Activated naive CD4-positive, alpha-beta T cell treated with anti-CD3 and anti-CD28 coated beads for 36 hours (primary cell): ENCODE results near the gene NLGN4Y. TPM values are rescaled to one million over a fixed set of nuclear protein-coding genes. Genes with fewer than 3 reads are reported as not detected.

Experiments used
- CTCF ChIA-PET: fragments of 350-600 bp; sonication (Branson Sonifier 250); formaldehyde crosslinking; loops from one replicate; lab custom pipeline; 2021; ENCODE audit warnings: antibody characterized with exemption; lab: Charles Lee
- DNase-seq: peaks from one replicate; pipeline ENCODE4 v3.0.0-alpha.2; 2020
- H3K27ac Mint-ChIP-seq: one replicate; pipeline ENCODE4 v1.8.0; 2021; ENCODE audit warnings: mild to moderate bottlenecking, mixed read lengths
- H3K27me3 Mint-ChIP-seq: one replicate; pipeline ENCODE4 v1.8.0; 2021; ENCODE audit warnings: low read depth, mixed read lengths
- H3K36me3 Mint-ChIP-seq: one replicate; pipeline ENCODE4 v1.8.0; 2021; ENCODE audit warnings: low read depth, mixed read lengths
- H3K4me1 Mint-ChIP-seq: one replicate; pipeline ENCODE4 v1.8.0; 2021; ENCODE audit warnings: low read depth, mixed read lengths
- H3K4me3 Mint-ChIP-seq: one replicate; pipeline ENCODE4 v1.8.0; 2021; ENCODE audit warnings: mild to moderate bottlenecking, moderate library complexity, mixed read lengths
- H3K9me3 Mint-ChIP-seq: one replicate; pipeline ENCODE4 v1.8.0; 2021; ENCODE audit warnings: mixed read lengths
- intact Hi-C: fragments of 100-400 bp; cut with micrococcal nuclease; formaldehyde crosslinking; loops from one replicate; pipeline ENCODE4 v1.15.1; 2023
- total RNA-seq, 2 experiments: library from RNA; stranded (reverse); gene quantifications; one replicate each; pipeline ENCODE4 v1.2.3, GENCODE V29; 2021

The NLGN4Y gene
- total RNA-seq, 2 experiments from 2014 or later: 0.10 to 0.15 TPM

DNA sequence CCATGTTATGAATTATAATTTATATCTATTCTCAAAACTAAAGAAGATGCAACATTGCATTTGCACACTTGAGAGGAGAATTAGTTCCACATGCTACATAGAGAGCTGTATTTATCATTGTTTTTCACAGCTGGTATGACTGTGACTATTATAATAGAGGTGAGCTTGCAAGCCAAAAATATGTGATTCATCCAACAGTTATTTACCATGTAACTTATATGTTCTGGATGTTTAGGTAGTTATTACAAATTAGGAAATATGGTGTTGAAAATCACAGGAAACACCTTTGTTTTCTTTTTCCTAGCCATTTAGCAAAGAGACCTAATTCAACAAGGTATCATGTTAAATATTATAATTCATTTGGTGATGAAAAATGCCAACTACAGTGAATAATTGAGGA is 183.8 kb downstream of the NLGN4Y start:
- CTCF ChIA-PET: no interaction called here
- Mint-ChIP-seq H3K36me3 (no peaks in the 10 kb centered on the region), H3K4me3 (no peak overlapping the region), H3K27ac (no peak overlapping the region), H3K4me1 (no peaks in the 10 kb centered on the region), H3K27me3 (peaks cover 2% of the 10 kb centered on the region), H3K9me3 (peaks cover 2% of the 10 kb centered on the region)
- intact Hi-C loops: no loop called here
- no peak for DNase-seq

DNA sequence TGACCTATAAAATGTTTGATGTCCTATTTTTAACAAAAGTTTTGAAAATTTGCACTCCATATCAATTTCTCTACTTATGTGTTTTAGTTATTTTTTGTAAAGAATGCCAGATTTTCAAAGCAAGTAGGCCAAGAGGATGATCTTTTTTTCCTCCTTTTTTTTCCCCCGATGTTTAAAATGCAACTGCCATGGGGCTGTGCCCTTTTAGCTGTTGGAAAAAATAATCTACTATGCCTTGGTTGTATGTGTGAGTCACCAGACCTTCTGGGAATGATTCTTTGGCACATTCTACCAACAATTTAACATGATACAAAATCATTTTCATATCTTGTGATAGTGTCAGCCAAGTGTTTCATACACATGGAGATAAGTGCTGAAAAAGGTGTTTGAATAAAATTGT is 217.3 kb downstream of the NLGN4Y start:
- Mint-ChIP-seq H3K4me3 (no peak overlapping the region), H3K36me3 (no peaks in the 10 kb centered on the region), H3K27ac (no peak overlapping the region), H3K4me1 (no peaks in the 10 kb centered on the region), H3K9me3 (no peaks in the 10 kb centered on the region), H3K27me3 (no peaks in the 10 kb centered on the region)
- no peak for DNase-seq
- CTCF ChIA-PET: no interaction called here
- intact Hi-C loops: no loop called here

DNA sequence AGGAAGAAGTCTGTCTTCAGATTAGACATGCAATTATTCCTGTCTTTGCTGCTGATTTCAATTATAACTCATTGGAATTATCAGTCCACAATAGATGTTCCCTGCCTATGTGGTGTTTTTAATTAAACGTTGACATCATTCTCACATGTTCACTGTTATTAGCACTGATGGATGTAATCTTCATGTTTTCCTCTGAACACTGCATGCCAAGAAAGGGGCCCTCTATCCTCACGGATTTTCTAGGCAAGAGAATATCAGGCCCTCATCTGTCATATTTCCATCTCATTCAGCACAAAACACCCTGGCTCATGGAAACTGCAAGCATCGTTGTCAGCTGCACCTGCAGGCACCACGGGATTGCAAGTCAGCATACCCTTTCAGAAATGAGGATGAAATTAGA is 224.0 kb downstream of the NLGN4Y start:
- H3K27me3 Mint-ChIP-seq: no peaks in the 10 kb centered on the region
- intact Hi-C loops: no loop called here
- no peak overlapping the region for H3K4me3 Mint-ChIP-seq
- DNase-seq: no peak
- no peaks in the 10 kb centered on the region for H3K4me1 Mint-ChIP-seq
- H3K9me3 Mint-ChIP-seq: no peaks in the 10 kb centered on the region
- CTCF ChIA-PET: no interaction called here
- no peak overlapping the region for H3K27ac Mint-ChIP-seq
- H3K36me3 Mint-ChIP-seq: no peaks in the 10 kb centered on the region

- H3K4me3 Mint-ChIP-seq: no peak overlapping the region
- no peaks in the 10 kb centered on the region for H3K36me3 Mint-ChIP-seq
- CTCF ChIA-PET: no interaction called here
- DNase-seq: no peak
- no peaks in the 10 kb centered on the region for H3K9me3 Mint-ChIP-seq
- intact Hi-C loops: no loop called here
- H3K27ac Mint-ChIP-seq: no peak overlapping the region
- no peaks in the 10 kb centered on the region for H3K27me3 Mint-ChIP-seq
- no peaks in the 10 kb centered on the region for H3K4me1 Mint-ChIP-seq
Observed at GRCh38 chrY:14755571-14755970, 231.2 kb downstream of the NLGN4Y start.

DNA sequence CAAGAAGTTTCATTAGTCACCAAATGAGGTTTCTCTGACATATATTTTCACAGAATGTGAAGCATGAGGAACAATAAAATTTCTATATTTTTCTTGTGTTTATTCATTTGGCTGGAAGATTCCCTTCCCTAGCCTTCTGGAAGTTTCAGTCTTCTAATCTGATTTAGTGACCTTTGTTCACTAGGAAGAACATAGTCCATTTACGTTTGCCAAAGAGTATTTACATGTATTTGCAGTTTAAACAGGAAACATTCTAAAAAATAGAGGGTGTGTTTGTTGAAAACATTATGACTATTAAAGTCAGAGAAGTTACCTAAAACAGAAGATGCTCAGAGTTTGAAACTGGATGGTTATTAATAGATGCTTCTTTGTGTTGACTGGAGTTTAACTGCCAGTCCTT is 238.6 kb downstream of the NLGN4Y start:
- Mint-ChIP-seq H3K27ac (no peak overlapping the region), H3K27me3 (no peaks in the 10 kb centered on the region), H3K9me3 (no peaks in the 10 kb centered on the region)

GRCh38 chrY:14763600-14763999 is 239.3 kb downstream of the NLGN4Y start:
- Mint-ChIP-seq H3K36me3 (no peaks in the 10 kb centered on the region), H3K27ac (no peak overlapping the region), H3K9me3 (no peaks in the 10 kb centered on the region), H3K4me3 (no peak overlapping the region), H3K4me1 (no peaks in the 10 kb centered on the region), H3K27me3 (no peaks in the 10 kb centered on the region)
- CTCF ChIA-PET: no interaction called here
- intact Hi-C loops: no loop called here
- DNase-seq: no peak

More for the DNA sequence above, 238.6 kb downstream of the NLGN4Y start:
- no peak overlapping the region for H3K4me3 Mint-ChIP-seq
- H3K36me3 Mint-ChIP-seq: no peaks in the 10 kb centered on the region
- intact Hi-C loops: no loop called here
- DNase-seq: no peak
- CTCF ChIA-PET: no interaction called here
- H3K4me1 Mint-ChIP-seq: no peaks in the 10 kb centered on the region

GRCh38 chrY:14778208-14778607 is 253.9 kb downstream of the NLGN4Y start:
- Mint-ChIP-seq H3K4me1 (no peaks in the 10 kb centered on the region), H3K4me3 (no peak overlapping the region), H3K9me3 (peaks cover 9% of the 10 kb centered on the region), H3K27me3 (no peaks in the 10 kb centered on the region), H3K36me3 (no peaks in the 10 kb centered on the region), H3K27ac (no peak overlapping the region)
- CTCF ChIA-PET: no interaction called here
- intact Hi-C loops: no loop called here
- no peak for DNase-seq

DNA sequence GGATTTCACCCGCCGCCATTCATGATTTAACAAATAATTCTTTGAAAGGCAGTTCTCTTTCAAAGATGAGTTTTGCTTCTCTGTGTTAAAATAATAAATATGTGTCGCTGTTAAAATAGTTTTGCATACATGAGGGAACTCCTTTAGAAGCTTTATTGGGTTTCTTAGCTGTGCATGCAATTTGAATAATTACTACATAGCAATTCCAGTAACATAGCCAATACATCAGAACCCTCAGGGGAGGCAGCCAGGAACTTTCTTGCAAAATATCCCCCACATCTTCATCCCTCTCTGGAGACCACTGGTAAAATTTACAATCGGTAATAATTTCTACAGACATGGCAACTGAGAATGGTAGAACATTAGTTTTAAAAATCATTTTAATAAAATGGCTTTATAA is 268.8 kb downstream of the NLGN4Y start:
- no peak overlapping the region for H3K4me3 Mint-ChIP-seq
- H3K27ac Mint-ChIP-seq: no peak overlapping the region
- no peaks in the 10 kb centered on the region for H3K36me3 Mint-ChIP-seq
- CTCF ChIA-PET: no interaction called here
- no peaks in the 10 kb centered on the region for H3K27me3 Mint-ChIP-seq
- intact Hi-C loops: no loop called here
- no peak for DNase-seq
- H3K9me3 Mint-ChIP-seq: no peaks in the 10 kb centered on the region
- H3K4me1 Mint-ChIP-seq: no peaks in the 10 kb centered on the region

DNA sequence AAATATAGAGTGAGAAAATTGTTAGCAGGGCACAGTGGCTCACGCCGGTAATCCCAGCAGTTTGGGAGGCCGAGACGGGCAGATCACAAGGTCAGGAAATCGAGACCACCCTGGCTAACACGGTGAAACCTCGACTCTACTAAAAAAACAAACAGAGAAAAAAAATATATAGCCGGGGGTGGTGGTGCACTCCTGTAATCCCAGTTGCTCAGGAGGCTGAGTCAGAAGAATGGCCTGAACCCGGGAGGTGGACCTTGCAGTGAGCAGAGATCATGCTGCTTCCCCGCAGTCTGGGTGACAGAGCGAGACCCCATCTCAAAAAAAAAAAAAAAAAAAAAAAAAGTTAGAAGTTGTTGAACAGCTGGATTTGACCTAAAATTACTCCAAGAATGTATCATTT is 269.3 kb downstream of the NLGN4Y start:
- no peak overlapping the region for H3K4me3 Mint-ChIP-seq

GRCh38 chrY:14798010-14798409 is 273.7 kb downstream of the NLGN4Y start:
- Mint-ChIP-seq H3K9me3 (no peaks in the 10 kb centered on the region), H3K27me3 (no peaks in the 10 kb centered on the region), H3K4me3 (no peak overlapping the region), H3K36me3 (no peaks in the 10 kb centered on the region), H3K4me1 (no peaks in the 10 kb centered on the region), H3K27ac (no peak overlapping the region)
- DNase-seq: no peak
- CTCF ChIA-PET: no interaction called here
- intact Hi-C loops: no loop called here

More for the DNA sequence above, 269.3 kb downstream of the NLGN4Y start:
- H3K4me1 Mint-ChIP-seq: no peaks in the 10 kb centered on the region
- H3K27ac Mint-ChIP-seq: no peak overlapping the region
- DNase-seq: no peak
- intact Hi-C loops: no loop called here
- H3K9me3 Mint-ChIP-seq: no peaks in the 10 kb centered on the region
- no peaks in the 10 kb centered on the region for H3K27me3 Mint-ChIP-seq
- no peaks in the 10 kb centered on the region for H3K36me3 Mint-ChIP-seq
- CTCF ChIA-PET: no interaction called here

DNA sequence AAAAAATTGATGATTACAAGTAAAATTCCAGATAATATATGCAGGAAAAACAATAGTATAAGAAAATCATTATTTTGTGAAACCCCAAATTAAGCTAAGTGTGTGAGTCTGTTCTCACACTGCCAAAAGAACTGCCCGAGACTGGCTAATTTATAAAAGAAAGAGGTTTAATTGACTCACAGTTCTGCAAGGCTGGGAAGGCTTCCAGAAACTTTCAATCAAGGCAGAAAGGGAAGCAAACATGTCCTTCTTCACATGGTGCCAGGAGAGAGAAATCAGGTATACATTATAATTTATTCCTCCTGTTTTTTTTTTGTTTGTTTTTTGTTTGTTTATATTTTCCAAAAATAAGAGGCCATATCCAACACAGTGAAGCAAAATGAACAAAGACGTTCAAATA is 276.8 kb downstream of the NLGN4Y start:
- intact Hi-C loops: no loop called here
- CTCF ChIA-PET: no interaction called here
- H3K36me3 Mint-ChIP-seq: no peaks in the 10 kb centered on the region
- DNase-seq: no peak
- no peaks in the 10 kb centered on the region for H3K27me3 Mint-ChIP-seq
- no peak overlapping the region for H3K4me3 Mint-ChIP-seq
- no peak overlapping the region for H3K27ac Mint-ChIP-seq
- H3K4me1 Mint-ChIP-seq: no peaks in the 10 kb centered on the region
- H3K9me3 Mint-ChIP-seq: no peaks in the 10 kb centered on the region

GRCh38 chrY:14802125-14802524 is 277.8 kb downstream of the NLGN4Y start:
- no peak for DNase-seq
- H3K27ac Mint-ChIP-seq: no peak overlapping the region
- H3K36me3 Mint-ChIP-seq: no peaks in the 10 kb centered on the region
- CTCF ChIA-PET: no interaction called here
- no peak overlapping the region for H3K4me3 Mint-ChIP-seq
- no peaks in the 10 kb centered on the region for H3K4me1 Mint-ChIP-seq
- H3K9me3 Mint-ChIP-seq: no peaks in the 10 kb centered on the region
- H3K27me3 Mint-ChIP-seq: no peaks in the 10 kb centered on the region
- intact Hi-C loops: no loop called here

DNA sequence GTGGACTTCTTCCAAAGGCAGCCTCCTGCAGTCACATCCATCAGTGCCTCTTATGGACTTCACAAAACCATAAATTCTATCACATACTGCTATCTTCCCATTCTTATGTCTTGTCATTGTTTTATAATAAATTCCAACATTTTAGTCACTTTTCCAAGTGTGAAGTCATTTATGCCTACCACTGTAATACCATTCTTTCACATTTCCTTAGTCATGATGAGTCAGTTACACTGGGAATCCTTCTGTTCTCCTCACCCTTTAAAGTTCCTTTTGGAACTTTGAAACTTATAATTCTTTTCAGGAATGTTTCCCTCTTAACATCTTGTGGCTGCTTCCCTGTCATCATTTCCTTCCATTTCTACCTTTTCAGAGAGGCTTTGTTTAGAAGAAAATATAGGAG is 279.7 kb downstream of the NLGN4Y start:
- Mint-ChIP-seq H3K4me3 (no peak overlapping the region), H3K36me3 (no peaks in the 10 kb centered on the region), H3K27me3 (no peaks in the 10 kb centered on the region), H3K9me3 (no peaks in the 10 kb centered on the region), H3K27ac (no peak overlapping the region), H3K4me1 (no peaks in the 10 kb centered on the region)
- intact Hi-C loops: no loop called here
- no peak for DNase-seq
- CTCF ChIA-PET: no interaction called here

DNA sequence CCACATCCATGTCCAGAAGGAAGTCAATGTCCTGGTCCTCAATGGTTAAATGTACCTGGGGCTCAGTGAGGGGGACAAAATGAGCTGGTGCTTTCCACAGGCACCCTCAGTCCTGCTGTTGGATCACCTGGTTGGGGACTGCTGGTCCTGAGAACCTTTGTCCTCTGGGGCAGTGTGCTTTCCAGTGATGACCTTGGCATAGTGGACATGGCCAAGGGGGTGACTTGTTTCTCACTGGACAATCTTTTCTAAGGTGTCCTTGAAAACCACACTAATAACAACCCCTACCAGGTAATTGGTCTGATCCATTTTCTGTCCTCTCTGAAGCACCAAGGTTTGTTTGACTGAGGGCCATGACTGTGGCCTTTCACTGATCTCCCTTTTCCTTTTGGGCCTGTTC is 294.1 kb downstream of the NLGN4Y start:
- no peak overlapping the region for H3K27ac Mint-ChIP-seq
- H3K36me3 Mint-ChIP-seq: no peaks in the 10 kb centered on the region
- CTCF ChIA-PET: no interaction called here

More for the DNA sequence above, 294.1 kb downstream of the NLGN4Y start:
- DNase-seq: no peak
- intact Hi-C loops: no loop called here
- Mint-ChIP-seq H3K4me1 (no peaks in the 10 kb centered on the region), H3K9me3 (no peaks in the 10 kb centered on the region), H3K27me3 (no peaks in the 10 kb centered on the region), H3K4me3 (no peak overlapping the region)
